Lower leg skin (tissue), 3 donors: ENCODE measurements around the gene RALGAPB.

Experiments
- CTCF ChIP-seq, 3 donors: fragments of 450-650 bp; IDR thresholded peaks; one replicate each; pipeline ENCODE4 v1.5.1; 2016; ENCODE audit warnings: antibody characterized with exemption in 3 of 3, mild to moderate bottlenecking in 3 of 3, moderate library complexity in 2 of 3
- POLR2A ChIP-seq, 2 donors: fragments of 450-650 bp; IDR thresholded peaks; one replicate each; pipeline ENCODE4 v1.6.1; 2016 to 2017; ENCODE audit warnings: antibody characterized with exemption in 2 of 2, mild to moderate bottlenecking in 1 of 2, moderate library complexity in 1 of 2

GRCh38 chr20:38441916-38442315, 30.7 kb upstream of the RALGAPB start:
- TF ChIP-seq CTCF (IDR thresholded peaks at IDR 0.05) (no peak), POLR2A (IDR thresholded peaks at IDR 0.05) (no peak)
